ENCODE results near the gene HABP2. TPM values are rescaled to one million over a fixed set of nuclear protein-coding genes. Genes with fewer than 3 reads are reported as not detected.
A peak's percentile ranks its signal among the peaks of the same experiment; 100 is the strongest.

Gene HABP2
- total RNA-seq, 2 donors from 2014 or later = not detected

DNA sequence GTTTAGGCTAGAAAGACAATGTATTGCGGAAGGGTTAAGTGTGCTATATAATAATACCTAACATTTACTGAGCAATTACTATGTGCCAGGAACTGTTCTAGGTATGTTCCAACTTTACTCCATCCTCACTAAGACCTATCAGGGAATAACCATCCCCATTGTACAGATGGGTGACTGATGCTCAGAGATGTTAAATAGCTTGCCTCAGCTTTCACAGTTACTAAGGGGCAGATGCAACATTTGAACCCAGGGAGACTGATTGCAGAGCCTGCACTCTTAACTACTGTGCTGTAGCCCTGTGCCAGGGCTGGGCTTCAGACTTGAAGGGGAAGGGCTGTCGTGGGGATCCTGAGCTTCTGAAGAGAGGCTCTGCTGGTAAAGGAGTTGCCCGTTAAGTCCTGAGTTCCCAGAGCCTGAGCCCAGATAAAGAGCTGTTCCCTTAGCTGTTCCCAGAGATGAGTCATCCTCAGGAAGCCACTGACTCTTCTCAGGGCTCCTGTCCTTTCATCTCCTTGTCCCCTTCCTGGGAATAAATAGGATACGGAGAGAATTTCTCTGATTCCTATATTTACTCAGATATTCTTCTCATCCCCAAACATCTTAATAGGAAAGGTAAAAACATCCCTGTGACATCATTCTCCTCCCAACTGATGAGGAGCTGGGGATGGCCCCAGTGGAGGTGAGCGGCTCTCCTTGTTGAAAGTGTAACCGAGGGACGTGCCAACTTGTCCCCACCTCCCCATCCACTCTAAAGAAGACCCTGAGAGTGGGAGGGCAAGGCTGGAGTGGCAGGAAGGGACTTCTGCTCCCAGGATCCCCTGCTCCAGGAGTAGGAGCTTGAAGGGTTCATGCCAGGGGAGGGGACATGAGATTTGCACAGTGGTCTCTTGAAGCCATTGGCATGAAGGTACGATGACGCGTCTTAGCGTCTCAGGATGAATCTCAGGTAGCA, 28.0 kb upstream of the HABP2 start:
- ATAC-seq (peak in 1 of 2 donors; percentile 51), DNase-seq (no peak)
- intact Hi-C loops (cut with DNase I) = no loop called here

DNA sequence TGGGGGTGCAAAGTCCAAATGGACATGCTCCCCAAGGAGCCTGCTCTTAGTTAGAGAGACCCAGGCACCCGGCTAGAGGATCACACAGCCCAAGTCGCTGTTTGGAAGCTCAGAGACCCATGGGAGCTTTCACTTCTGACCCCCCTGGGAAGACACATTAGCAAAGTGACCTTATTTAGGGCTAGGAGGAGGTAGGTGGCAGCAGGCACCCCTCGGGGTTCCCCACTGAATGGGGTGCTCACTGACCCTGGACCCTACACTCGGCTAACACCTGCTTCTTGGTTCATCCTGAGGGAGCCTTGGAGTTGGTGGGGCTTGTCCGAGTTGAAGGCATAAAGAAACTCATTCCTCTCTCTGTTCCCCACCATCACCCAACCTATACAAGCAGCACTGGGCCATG, 27.1 kb upstream of the HABP2 start:
- intact Hi-C loops (cut with DNase I) = no loop called here
- ATAC-seq (no peak), DNase-seq (no peak)

GRCh38 chr10:113527211-113527906, 25.5 kb upstream of the HABP2 start:
- DNase-seq (no peak), ATAC-seq (peak in 1 of 2 donors; percentile 19)
- intact Hi-C loops (cut with DNase I) = no loop called here

- intact Hi-C loops (cut with DNase I) = no loop called here
- no peak for ATAC-seq
- no peak for DNase-seq
These were observed 24.0 kb upstream of the HABP2 start for GRCh38 chr10:113528876-113529275.

- intact Hi-C loops (cut with DNase I) = no loop called here
- DNase-seq = no peak
- no peak for ATAC-seq
These were observed 23.3 kb upstream of the HABP2 start for GRCh38 chr10:113529575-113529974.

DNA sequence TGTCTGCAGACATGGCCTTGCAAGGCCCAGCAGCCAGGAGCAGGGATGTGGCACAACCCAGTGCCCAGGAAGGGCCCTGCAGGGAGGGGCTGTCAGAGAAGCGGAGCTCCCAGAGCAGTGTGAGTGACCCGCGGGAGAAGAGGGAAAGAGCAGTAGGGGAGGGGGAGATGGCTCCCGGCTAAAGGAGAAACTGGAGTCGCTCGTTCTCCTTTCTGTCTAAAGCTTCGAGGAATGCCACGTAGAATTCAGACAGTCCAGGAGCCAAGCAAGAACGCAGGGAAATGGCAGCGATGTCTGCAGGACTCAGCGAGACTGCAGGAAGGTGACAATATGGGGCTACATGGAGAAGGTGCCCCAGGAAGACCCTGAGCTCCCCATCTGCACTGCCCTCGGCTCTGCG, 22.4 kb upstream of the HABP2 start:
- intact Hi-C loops (cut with DNase I) = no loop called here
- ATAC-seq = no peak
- no peak for DNase-seq

DNA sequence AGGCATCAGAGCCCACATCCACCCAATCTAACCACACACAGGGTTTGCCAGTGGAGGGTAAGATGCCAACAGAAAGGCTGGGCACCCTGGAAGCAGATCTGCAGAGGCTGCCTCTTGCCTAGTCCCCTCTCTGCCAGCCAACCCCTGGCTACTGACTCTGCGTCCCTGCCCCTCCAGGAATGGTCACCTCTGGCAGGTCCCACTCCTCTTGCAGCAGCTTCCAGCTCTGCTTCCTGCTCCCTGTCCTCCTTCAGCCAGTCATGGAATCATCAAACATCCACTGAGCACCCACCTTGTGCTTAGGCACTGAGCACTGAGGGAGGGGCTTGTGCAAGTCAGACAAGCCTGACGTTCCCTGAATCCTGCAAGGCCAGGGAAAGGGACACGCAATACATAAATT, 20.1 kb upstream of the HABP2 start:
- intact Hi-C loops (cut with DNase I) = no loop called here
- ATAC-seq = no peak
- DNase-seq = no peak

DNA sequence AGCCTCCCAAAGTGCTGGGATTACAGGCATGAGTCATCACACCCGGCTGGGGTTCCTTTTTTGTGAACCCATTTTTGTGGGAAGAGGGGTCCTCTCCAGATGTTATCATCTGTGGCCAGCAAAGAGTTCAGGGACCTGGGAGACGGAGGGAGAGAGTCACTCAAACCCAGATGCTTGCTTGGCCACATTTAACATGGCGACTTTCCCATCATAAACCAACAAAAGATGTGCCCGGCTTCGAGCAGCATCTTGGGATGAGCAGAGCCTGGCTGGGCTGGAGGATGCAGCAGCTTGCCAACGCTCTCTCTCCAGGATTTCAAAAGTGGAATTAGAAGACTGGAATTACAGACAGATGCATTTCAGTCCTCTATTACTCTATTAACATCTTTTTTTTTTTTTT, 19.1 kb upstream of the HABP2 start:
- ATAC-seq = no peak
- no peak for DNase-seq
- intact Hi-C loops (cut with DNase I) = no loop called here

DNA sequence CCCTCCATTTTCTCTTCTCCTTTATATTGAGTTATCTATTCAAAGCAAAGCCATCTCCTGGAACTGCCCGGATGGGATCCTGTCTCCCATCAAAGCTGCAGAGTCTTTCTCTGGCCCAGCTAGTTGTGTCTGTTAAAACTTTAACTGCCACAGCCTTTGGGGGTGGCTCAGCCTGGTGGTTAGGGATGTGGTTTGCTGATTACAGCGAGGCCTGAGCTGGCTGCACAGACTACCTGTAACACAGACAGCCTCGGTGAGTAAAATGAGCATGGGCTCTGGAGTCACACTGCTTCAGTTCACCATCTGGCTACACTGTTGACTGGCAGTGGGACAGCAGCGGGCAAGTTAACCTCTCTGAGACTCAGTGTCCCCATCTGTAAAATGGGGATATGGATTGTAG, 18.4 kb upstream of the HABP2 start:
- no peak for ATAC-seq
- intact Hi-C loops (cut with DNase I) = no loop called here
- DNase-seq = no peak

DNA sequence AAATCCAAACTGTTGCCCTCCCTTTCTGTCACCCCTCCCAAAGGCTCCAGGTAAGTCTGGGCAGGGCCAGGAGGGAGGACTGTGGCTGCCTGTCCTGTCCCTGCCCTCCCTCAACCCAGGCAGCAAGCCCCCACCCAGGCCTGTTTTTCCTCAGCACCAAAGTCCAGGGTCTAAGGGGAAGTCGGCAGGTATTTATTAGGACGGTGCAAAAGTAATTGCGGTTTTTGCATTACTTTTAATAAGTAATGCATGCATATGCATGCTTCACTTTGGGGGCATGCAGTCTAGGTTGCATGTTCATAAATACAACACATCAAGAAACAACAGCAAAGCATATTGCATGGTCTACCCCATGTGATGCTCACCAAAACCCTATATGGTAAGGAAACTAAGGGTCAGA, 15.2 kb upstream of the HABP2 start:
- ATAC-seq = no peak
- no peak for DNase-seq
- intact Hi-C loops (cut with DNase I) = no loop called here

- ATAC-seq (no peak), DNase-seq (no peak)
- intact Hi-C loops (cut with DNase I) = no loop called here
These were observed 14.7 kb upstream of the HABP2 start for GRCh38 chr10:113538151-113538550.

GRCh38 chr10:113539789-113540188, 13.1 kb upstream of the HABP2 start:
- intact Hi-C loops (cut with DNase I) = no loop called here
- DNase-seq (peak; percentile 33), ATAC-seq (peak in 1 of 2 donors; percentile 89)

DNA sequence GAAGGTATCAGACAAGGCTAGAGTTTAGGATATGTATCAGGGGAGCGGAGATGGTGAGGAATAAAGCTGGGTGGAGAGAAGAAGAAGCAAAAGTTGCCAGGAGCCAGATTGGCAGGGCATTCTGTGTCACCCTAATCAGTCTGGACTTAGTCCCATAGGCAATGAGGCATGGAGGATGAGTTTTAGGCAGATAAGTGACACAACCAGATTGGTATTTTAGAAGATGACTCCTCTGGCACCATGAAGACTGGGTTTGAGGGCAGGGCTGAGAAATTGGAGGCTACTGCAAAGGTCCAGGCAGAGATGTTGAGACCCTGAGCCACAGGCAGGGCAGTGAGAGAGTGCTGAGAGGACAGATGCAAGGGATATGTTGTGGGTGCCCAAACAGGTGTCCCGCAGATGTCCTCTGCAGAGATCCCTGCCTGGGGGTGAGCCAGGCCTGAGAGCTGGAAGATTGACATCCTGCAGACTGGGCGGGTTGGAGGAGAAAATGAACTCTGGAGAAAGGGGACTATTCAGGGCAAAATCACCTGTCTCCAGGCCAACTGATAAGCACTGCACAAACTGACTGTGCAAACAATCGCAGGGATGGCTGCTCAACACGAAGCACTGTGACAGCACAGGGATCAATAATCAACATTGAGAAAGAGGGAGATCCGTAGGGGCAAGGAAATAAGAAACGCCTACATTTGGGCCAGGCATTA, 11.9 kb upstream of the HABP2 start:
- no peak for DNase-seq
- intact Hi-C loops (cut with DNase I) = no loop called here
- peak in 1 of 2 donors; percentile 71 for ATAC-seq

DNA sequence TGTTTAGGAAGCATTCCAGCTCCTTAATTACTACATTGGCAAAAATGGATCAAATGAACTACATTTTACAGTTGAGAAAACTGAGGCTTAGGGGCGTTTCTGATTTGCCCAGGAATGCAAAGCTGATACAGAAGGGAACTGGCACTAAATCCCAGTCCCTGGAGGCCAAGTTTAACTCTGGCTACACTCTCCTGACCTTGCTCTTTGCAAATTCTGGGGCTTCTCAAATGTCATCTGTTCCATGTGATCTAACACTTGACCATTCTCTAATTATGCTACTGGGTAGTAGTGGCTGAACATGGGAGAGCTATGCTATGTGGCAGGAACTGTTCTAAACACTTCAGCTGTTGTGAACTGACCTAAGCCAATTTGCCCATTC, 11.3 kb upstream of the HABP2 start:
- intact Hi-C loops (cut with DNase I) = no loop called here
- DNase-seq = no peak
- ATAC-seq = peak; percentile 39 to 49

- intact Hi-C loops (cut with DNase I) = no loop called here
These were observed 9.5 kb upstream of the HABP2 start for GRCh38 chr10:113543107-113543955.

DNA sequence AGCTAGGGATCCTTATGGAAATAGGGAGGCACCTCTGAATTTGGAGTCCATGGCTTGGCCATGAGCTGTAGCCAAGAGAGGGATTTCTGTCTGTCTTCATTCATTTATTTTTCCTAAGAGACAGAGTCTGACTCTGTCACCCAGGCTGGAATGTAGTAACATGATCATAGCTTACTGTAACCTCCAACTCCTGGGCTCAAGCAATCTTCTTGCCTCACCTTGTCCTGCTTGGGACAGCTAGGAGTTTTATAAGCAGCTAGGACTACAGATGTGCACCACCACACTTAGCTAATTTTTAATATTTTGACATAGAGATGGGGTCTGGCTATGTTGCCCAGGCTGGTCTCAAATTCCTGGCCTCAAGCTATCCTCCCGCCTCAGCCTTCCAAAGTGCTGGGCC, 8.5 kb upstream of the HABP2 start:
- intact Hi-C loops (cut with DNase I) = no loop called here
- ATAC-seq = no peak

More at GRCh38 chr10:113543107-113543955, 9.5 kb upstream of the HABP2 start:
- DNase-seq = no peak
- no peak for ATAC-seq

DNA sequence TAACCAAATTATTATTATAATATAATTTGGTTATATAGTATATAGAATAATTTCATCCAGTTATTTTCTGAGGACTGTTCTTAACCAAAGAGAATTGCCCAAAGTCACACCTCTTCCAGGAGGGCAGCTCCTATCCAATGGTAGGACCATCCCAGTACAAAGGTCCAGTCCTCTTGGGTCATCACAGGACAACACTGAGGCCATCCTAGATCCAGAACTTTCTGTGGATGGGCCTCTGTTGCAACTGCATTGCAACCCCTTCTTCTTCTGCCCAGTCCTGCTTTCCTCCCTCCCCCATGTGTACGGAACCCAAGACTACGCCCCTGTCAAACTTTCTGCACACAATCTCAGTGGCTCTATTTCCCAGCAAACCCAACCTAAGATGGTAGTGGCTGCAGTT, 5.4 kb upstream of the HABP2 start:
- DNase-seq (no peak), ATAC-seq (no peak)
- intact Hi-C loops (cut with DNase I) = no loop called here

More for the DNA sequence above, 8.5 kb upstream of the HABP2 start:
- DNase-seq = no peak

GRCh38 chr10:113549856-113550255, 3.0 kb upstream of the HABP2 start:
- DNase-seq (no peak), ATAC-seq (no peak)
- intact Hi-C loops (cut with DNase I) = no loop called here

- ATAC-seq = no peak
- intact Hi-C loops (cut with DNase I) = no loop called here
- no peak for DNase-seq
These were observed 2.5 kb upstream of the HABP2 start for GRCh38 chr10:113550365-113550764.
